PC-3 (cell line): ENCODE results near the gene P2RX6.

Source experiments
- EZH2 ChIP-seq: fragments of 300-600 bp; sonication (generic); IDR thresholded peaks from one replicate; pipeline ENCODE4 v1.6.1; 2017; ENCODE audit warnings: antibody characterized with exemption, mild to moderate bottlenecking, low read length; ENCODE audit not compliant: unreplicated experiment
- EZH2phosphoT487 ChIP-seq: fragments of 300-600 bp; sonication (generic); IDR thresholded peaks from 2 replicates; pipeline ENCODE4 v1.6.1; 2018; ENCODE audit warnings: mild to moderate bottlenecking, antibody characterized with exemption, low read length, borderline replicate concordance
- TF ChIP-seq, protein P1 (sequence below): fragments of 300-600 bp; sonication (generic); conservative IDR thresholded peaks from 2 replicates; pipeline ENCODE4 v1.5.1; 2017; ENCODE audit warnings: antibody characterized with exemption, low read depth, mild to moderate bottlenecking, low read length

DNA sequence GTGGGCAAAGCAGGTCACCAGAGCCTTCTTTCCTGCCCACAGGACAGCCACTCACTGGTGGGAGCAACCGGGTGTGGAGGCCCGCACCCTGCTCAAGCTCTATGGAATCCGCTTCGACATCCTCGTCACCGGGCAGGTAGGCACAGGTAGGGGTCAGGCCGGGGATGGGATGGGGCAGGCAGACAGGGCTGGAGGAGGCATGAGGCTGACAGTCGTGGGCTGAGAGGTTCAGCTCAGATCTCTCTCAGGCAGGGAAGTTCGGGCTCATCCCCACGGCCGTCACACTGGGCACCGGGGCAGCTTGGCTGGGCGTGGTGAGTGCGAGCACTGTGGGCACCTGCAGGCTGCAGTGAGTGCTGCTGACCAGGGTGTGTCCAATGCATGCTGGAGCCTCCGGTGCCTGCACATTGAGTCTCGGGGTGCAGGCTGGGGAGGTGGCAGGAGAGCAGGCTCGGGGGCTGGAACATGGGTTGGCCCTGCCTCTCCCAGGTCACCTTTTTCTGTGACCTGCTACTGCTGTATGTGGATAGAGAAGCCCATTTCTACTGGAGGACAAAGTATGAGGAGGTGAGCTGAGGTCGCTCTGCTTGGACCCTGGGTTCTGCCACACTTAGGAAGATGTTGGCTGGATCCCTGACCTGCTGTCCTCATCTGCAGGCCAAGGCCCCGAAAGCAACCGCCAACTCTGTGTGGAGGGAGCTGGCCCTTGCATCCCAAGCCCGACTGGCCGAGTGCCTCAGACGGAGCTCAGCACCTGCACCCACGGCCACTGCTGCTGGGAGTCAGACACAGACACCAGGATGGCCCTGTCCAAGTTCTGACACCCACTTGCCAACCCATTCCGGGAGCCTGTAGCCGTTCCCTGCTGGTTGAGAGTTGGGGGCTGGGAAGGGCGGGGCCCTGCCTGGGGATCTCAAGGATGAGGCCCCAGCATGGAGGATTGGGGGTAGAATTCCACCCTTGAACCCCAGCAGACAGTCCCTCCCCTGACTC lies 11.1 kb downstream of the P2RX6 start:
- TF ChIP-seq, protein P1, sequence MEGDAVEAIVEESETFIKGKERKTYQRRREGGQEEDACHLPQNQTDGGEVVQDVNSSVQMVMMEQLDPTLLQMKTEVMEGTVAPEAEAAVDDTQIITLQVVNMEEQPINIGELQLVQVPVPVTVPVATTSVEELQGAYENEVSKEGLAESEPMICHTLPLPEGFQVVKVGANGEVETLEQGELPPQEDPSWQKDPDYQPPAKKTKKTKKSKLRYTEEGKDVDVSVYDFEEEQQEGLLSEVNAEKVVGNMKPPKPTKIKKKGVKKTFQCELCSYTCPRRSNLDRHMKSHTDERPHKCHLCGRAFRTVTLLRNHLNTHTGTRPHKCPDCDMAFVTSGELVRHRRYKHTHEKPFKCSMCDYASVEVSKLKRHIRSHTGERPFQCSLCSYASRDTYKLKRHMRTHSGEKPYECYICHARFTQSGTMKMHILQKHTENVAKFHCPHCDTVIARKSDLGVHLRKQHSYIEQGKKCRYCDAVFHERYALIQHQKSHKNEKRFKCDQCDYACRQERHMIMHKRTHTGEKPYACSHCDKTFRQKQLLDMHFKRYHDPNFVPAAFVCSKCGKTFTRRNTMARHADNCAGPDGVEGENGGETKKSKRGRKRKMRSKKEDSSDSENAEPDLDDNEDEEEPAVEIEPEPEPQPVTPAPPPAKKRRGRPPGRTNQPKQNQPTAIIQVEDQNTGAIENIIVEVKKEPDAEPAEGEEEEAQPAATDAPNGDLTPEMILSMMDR, result no peak
- TF ChIP-seq EZH2phosphoT487, result no peak
- TF ChIP-seq EZH2, result no peak
